GM19025 (cell line): ENCODE measurements around the gene SNX1.
"Not testable (repeated sequence)": the region's sequence is repeated elsewhere in the genome, so short reads cannot be mapped to it uniquely, and the experiment has no call there.

ENCODE experiments used
- ATAC-seq: cut with Tn5 transposase; IDR thresholded peaks from one replicate; pipeline ENCODE4 v1.9.1; 2021; ENCODE audit warnings: mild to moderate bottlenecking, low read depth, moderate library complexity; ENCODE audit not compliant: unreplicated experiment

SNX1 gene

DNA sequence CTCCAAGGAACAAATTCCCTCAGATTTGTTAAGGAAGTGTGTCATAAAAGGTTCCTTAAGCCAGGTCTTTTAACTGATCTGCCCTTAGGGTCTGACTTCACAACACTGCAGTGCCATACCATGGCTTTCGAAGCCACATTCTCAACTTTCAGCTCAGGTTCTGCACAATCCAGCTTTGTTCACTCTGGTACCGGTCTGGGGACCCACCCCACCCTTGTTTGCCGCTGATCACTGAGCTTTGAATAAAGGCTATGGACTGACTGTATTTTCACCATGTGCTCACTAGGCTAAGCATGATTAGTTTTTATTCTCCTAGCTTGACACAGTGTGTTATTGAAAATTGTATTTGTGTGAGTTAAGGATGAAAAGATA, 15.9 kb downstream of the SNX1 start:
- no peak for ATAC-seq

GRCh38 chr15:64112073-64112772, 16.4 kb downstream of the SNX1 start:
- ATAC-seq, result no peak

DNA sequence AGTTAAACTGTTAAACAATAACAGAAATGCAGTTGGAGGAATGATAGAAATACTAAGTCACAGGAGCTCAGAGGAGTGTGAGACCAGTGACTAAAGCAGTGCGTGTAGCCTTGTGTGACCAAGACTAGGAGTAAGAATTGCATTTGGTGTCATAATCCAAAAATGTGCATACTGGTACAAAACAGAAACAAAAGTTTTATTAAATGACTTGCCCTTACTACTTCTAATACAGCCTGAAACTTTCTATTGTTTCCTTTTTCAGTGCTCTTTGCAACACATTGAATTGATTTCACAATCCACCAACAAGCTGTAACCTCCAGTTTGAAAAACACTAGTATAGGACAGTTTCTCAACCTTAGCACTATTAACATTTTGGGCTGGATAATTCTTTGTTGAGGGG, 17.1 kb downstream of the SNX1 start:
- ATAC-seq, result no peak

GRCh38 chr15:64117759-64118487, 22.1 kb downstream of the SNX1 start:
- no peak for ATAC-seq

DNA sequence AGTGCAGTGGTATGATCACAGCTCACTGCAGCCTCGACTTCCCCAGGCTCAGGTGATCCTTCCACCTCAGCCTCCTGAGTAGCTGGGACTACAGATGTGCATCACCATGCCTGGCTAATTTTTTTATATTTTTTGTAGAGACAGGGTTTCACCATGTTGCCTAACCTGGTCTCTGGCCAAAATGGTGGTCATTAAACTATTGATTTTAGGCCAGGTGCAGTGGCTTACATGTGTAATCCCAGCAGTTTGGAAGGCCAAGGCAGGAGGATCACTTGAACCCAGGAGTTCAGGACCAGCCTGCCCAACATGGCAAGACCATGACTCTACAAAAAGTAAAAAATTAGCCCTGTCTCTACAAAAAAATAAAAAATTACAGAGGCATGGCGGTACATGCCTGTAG, 24.5 kb downstream of the SNX1 start:
- ATAC-seq, result not testable (repeated sequence)

- ATAC-seq, result no peak
Observed at GRCh38 chr15:64121614-64122013, 25.8 kb downstream of the SNX1 start.

DNA sequence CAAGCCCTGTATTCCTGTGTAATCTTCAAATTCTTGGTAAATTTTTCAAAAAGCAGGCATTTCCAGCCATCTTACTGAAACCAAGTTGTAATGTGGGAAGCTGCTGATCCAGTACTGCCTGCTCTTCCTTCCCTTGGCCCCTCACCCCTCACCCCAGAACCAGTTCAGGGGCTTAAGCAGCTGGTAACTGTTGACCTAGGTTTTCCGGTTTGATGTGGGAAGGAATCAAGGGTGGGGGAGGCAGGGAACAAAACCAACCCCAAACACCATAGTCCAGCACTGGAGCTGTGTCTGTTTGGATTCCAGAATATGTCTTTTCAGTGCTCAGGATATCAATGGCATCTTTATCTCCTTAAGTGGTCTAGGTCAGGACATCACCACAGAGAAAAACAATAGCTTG, 26.7 kb downstream of the SNX1 start:
- ATAC-seq, result no peak

- no peak for ATAC-seq
Observed at GRCh38 chr15:64122936-64123351, 27.2 kb downstream of the SNX1 start.

GRCh38 chr15:64125978-64126377, 30.2 kb downstream of the SNX1 start:
- no peak for ATAC-seq

DNA sequence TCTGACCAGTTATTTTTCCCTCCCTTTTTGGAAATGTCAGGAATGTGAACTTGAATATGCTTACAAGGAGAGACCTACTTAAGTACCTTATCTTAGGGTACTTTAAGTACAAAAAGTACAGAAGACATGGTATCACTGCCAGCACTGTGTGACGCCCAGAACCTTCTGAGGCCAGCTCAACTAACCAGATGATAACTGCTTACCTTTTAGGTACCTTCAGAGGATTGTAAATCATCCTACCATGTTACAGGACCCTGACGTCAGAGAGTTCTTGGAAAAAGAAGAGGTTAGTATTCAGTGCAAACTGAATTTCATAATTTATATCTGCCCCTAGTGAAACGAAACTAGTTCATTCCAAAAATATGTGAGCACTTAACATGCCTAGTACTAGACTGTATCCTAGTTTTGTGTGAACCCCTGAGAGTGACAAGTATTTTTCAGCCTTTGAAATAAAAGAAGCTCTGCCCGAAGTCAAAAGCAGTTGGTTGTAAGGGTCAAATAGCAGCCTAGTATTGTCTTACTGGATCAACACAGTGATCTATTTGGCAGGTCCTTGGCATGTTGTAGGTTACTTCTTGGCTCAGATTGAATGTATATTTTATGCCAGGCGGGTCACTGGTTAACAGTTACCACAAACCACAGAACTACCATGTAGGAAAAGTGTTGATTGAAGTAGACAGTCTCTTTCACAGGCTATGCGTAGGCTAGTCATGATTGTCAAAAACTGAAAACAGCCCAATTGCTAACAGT, 31.9 kb downstream of the SNX1 start:
- no peak for ATAC-seq

DNA sequence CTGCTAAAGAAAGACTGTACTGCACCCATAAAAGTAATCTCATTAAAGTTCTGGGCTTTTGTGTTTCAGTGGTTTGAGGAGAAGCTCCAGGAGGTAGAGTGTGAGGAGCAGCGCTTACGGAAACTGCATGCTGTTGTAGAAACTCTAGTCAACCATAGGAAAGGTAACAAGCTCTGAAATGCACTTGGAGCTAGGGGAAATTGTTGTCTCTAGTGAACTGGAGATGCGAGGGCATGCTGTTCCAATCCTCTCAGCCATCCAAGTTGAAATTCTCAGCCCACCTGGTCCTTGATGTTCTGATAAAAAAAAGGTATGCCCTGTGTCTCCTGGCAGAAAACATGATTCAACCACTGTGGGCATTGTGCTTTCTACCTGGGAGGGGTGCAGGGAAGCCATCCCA, 34.4 kb downstream of the SNX1 start:
- no peak for ATAC-seq

- no peak for ATAC-seq
Observed at GRCh38 chr15:64131547-64131946, 35.8 kb downstream of the SNX1 start.

DNA sequence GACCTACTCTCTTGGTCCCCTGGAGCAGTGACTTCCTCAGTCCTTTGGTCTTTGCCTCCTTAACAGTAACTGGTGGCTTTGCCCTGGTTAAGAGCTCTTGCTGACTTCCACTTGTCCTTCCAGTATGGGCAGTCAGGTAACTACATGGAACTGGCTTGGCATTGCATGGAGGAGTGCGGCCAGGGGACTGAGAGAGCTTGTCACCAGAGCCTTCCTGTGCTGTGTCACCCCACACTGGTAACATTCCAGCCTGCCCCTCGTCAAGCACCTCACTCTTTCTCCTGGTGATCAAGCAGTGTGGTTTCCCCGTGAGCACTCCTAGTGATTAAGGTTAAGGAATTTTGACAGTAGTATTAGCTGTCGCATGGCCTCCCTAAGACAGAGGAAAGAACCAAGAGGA, 36.4 kb downstream of the SNX1 start:
- ATAC-seq, result no peak

DNA sequence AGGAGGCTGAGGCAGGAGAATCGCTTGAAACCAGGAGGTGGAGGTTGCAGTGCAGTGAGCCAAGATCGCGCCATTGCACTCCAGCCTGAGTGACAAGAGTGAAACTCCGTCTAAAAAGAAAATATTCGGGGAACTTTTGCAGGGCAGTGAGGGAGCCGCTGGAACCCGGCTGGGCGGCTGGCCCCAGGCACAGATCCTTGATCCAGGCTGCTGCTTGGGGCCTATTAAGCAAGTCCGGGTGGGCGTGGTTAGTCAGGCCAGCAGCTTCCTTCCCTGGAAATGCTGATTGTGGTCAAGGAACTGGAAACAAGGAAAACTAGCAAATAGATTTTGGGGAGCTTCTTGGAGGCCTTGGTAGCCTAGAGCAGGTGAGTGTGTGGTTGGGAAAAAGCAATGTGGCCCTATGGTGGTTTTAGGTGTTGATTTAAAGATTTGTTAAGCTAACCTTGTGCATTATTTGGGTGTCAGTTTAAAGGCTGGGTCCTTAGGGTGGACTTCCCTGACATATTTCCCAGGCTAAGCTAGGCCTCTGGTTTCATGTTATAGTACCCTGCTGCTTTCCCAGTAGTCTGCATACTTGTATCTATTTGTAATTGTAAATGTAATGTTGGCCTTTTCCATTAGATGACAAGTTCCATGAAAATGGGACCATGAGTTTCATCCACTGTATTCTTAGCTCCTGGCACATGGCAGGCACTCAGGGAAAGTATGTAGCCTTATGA, 38.0 kb downstream of the SNX1 start:
- ATAC-seq, result no peak

GRCh38 chr15:64134345-64134829, 38.6 kb downstream of the SNX1 start:
- no peak for ATAC-seq

DNA sequence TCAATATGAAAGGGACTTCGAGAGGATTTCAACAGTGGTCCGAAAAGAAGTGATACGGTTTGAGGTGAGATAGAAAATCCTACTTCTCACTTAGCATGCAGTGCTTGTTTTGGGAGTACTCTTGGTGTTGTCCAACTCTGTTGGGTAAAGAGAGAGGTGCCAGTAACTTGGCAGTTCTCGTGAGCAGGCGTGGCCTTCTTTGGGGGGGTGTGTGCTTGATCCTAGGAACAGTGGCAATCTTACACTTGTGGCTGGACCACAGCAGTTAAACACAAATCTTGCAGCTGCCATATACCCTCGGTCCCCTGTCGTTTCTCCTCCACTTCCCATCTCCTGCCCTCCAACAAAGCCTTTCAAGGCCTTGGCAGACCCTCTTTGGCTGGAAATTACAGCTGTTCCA, 40.6 kb downstream of the SNX1 start:
- ATAC-seq, result no peak

- no peak for ATAC-seq
Observed at GRCh38 chr15:64137226-64137833, 41.5 kb downstream of the SNX1 start.

DNA sequence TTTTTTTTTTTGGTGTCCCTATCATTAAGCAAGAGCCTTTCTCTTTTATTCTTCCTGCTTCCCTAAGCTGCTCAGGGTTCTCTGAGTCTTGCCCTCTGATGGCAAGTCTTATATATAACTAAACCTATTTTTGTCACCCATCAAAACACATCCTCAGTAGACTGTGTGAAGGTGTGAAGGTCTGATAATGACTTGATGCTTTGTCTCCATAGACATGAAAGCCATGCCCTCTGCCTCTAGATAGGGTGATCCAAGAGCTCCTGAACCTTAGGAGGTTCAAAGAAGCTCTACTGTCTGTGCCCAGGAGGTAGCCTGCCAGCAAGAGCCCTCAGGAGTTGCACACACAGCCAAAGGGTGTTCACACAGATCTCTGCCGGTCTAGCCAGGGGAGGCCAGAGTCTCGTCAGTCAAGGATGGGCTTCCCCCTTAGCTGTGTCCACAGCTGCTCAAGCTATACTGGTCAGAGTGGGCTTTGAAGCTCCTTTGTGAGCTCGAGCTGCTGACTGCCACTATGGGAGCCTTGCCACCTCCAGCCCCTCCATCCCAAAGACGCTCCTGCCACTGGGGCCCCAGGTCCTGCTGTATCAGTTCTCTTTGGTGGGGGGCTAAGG, 42.7 kb downstream of the SNX1 start:
- no peak for ATAC-seq

DNA sequence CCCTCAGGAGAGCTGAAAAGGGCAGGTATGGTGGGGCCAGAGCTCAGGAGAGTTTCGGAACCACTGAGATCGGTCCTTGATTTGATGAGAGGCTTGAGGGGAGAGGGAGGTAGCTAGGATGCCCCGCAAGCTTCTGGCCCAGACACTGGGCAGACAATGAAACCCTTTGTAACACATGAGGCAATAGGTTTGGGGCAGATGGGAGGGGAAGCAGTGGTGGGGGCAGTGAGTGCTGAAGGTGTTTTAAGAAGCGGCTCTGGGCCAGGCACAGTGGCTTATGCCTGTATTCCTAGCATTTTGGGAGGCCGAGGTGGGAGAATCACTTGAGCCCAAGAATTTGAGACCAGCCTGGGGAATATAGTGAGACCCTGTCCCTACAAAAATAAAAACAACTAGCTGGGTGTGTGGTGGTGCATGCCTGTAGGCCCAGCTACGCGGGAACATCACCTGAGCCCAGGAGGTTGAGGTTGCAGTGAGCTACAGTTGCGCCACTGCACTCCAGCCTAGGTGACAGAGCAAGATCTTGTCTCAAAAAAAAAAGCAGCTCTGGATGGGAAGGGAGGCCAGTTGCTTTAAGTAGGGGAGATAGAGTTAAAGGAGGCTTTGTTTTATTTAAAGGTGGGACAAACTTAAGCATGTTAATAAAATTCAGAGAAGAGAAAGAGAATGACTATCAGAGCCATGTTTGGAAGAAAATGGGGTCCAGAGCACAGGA, 46.2 kb downstream of the SNX1 start:
- no peak for ATAC-seq
